B cell (primary cell): ENCODE data around the gene MUC22. TPM values are rescaled to one million over a fixed set of nuclear protein-coding genes. Genes with fewer than 3 reads are reported as not detected.

Experiments
- polyA plus RNA-seq: library from polyadenylated mRNA; depleted of rRNA; stranded (reverse); fragments of >200 nt; gene quantifications from 2 replicates; pipeline ENCODE4 v1.2.3, GENCODE V29; 2012
- small RNA-seq: library from RNA; depleted of rRNA; stranded (forward); fragments of <200 nt; gene quantifications from one replicate; pipeline ENCODE3, GENCODE V24; 2012; ENCODE audit warnings: low replicate concordance, low read depth; ENCODE audit not compliant: insufficient read length
- total RNA-seq, 2 donors: library from RNA; stranded (reverse); fragments of 120-200 nt in 1 of 2; gene quantifications; 1 replicate in 1 of 2; 2 replicates in 1 of 2; pipeline versions ENCODE4 v1.2.3 to v1.2.4, GENCODE V29; 2013 to 2022

The MUC22 gene
- total and polyA plus RNA-seq, 2 donors (not counting 1 experiment from before 2014, with no cell fraction given), result not detected

Small RNAs within 50 kb of the gene (small RNA-seq; reads per million reads assigned to genes)
- not detected for gene RNU6-1133P

Other genes with a start within 250 kb of the MUC22 start
- 61.7 and 66.0 TPM in 2 replicates for gene DDR1, start 126.0 kb upstream of the MUC22 start, total RNA-seq
- 28.8 and 81.5 TPM in 2 replicates for gene DDR1, start 126.0 kb upstream of the MUC22 start, polyA plus RNA-seq
- gene GTF2H4, start 102.3 kb upstream of the MUC22 start, total RNA-seq, result 38.4 and 44.7 TPM in 2 replicates
- gene GTF2H4, start 102.3 kb upstream of the MUC22 start, polyA plus RNA-seq, result 22.4 and 30.2 TPM in 2 replicates
- gene VARS2, start 96.2 kb upstream of the MUC22 start, total RNA-seq, result 41.0 and 41.6 TPM in 2 replicates
- 27.1 and 34.5 TPM in 2 replicates for gene VARS2, start 96.2 kb upstream of the MUC22 start, polyA plus RNA-seq
- gene SFTA2, start 78.3 kb upstream of the MUC22 start, total RNA-seq, result not detected in 2 replicates
- not detected in 2 replicates for gene SFTA2, start 78.3 kb upstream of the MUC22 start, polyA plus RNA-seq
- not detected in 2 replicates for gene MUCL3, start 69.5 kb upstream of the MUC22 start, total RNA-seq
- not detected in 2 replicates for gene MUCL3, start 69.5 kb upstream of the MUC22 start, polyA plus RNA-seq
- not detected in 2 replicates for gene MUC21, start 26.8 kb upstream of the MUC22 start, total RNA-seq
- not detected in 2 replicates for gene MUC21, start 26.8 kb upstream of the MUC22 start, polyA plus RNA-seq
- not detected in 2 replicates for gene C6orf15, start 102.1 kb downstream of the MUC22 start, total RNA-seq
- not detected in 2 replicates for gene C6orf15, start 102.1 kb downstream of the MUC22 start, polyA plus RNA-seq
- not detected in 2 replicates for gene PSORS1C1, start 104.3 kb downstream of the MUC22 start, total RNA-seq
- not detected in 2 replicates for gene PSORS1C1, start 104.3 kb downstream of the MUC22 start, polyA plus RNA-seq
- gene CDSN, start 110.0 kb downstream of the MUC22 start, total RNA-seq, result not detected in 2 replicates
- not detected in 2 replicates for gene CDSN, start 110.0 kb downstream of the MUC22 start, polyA plus RNA-seq
- gene PSORS1C2, start 128.6 kb downstream of the MUC22 start, total RNA-seq, result not detected in 2 replicates
- gene PSORS1C2, start 128.6 kb downstream of the MUC22 start, polyA plus RNA-seq, result not detected in 2 replicates
- 34.7 and 36.2 TPM in 2 replicates for gene CCHCR1, start 147.3 kb downstream of the MUC22 start, total RNA-seq
- 17.0 and 19.1 TPM in 2 replicates for gene CCHCR1, start 147.3 kb downstream of the MUC22 start, polyA plus RNA-seq
- gene TCF19, start 148.1 kb downstream of the MUC22 start, total RNA-seq, result 9.8 and 10.4 TPM in 2 replicates
- 5.5 and 10.0 TPM in 2 replicates for gene TCF19, start 148.1 kb downstream of the MUC22 start, polyA plus RNA-seq
- 0.76 and 0.83 TPM in 2 replicates for gene POU5F1, start 160.2 kb downstream of the MUC22 start, total RNA-seq
- gene POU5F1, start 160.2 kb downstream of the MUC22 start, polyA plus RNA-seq, result 0.26 and 0.88 TPM in 2 replicates